Mucosa of stomach (tissue), 1 donor: Measurements from ENCODE around the gene GALR3.
A peak's percentile ranks its signal among the peaks of the same experiment; 100 is the strongest.
"Not testable (repeated sequence)": the region's sequence is repeated elsewhere in the genome, so short reads cannot be mapped to it uniquely, and the experiment has no call there.

ENCODE experiments used
- H3K27me3 ChIP-seq: one replicate; pipeline ENCODE4 v1.7.0; 2013; ENCODE audit warnings: mild to moderate bottlenecking, low read length; ENCODE audit not compliant: control insufficient read depth, insufficient read depth
- H3K36me3 ChIP-seq: one replicate; pipeline ENCODE4 v1.7.0; 2013; ENCODE audit warnings: low read length; ENCODE audit not compliant: control insufficient read depth, insufficient read depth
- H3K4me1 ChIP-seq: one replicate; pipeline ENCODE4 v1.7.0; 2013; ENCODE audit warnings: mild to moderate bottlenecking, low read length; ENCODE audit not compliant: control insufficient read depth, insufficient read depth
- H3K4me3 ChIP-seq: one replicate; pipeline ENCODE4 v1.7.0; 2013; ENCODE audit warnings: low read length
- H3K9ac ChIP-seq: one replicate; pipeline ENCODE4 v1.7.0; 2013; ENCODE audit warnings: mild to moderate bottlenecking, low read length, moderate library complexity
- H3K9me3 ChIP-seq: one replicate; pipeline ENCODE4 v1.7.0; 2013; ENCODE audit warnings: mild to moderate bottlenecking, low read length, moderate library complexity; ENCODE audit not compliant: control insufficient read depth
- donor health status: Pancreatic carcinoma.

The GALR3 gene

DNA sequence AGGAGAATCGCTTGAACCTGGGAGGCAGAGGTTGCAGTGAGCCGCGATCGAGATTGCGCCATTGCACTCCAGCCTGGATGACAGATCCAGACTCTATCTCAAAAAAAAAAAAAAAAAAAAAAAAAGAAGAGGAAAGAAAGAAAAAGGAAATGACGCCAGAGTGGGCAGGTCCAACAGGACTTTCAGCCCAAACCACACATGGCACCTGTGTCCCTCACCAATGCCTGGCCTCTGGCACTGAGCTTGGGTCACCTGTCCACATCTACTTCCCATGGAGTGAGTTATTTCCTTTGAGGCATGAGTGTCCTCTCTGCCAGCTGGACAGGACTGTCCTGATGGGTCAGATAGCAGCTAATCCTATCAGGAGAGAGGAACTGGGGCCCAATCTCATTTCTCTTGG lies 30.7 kb upstream of the GALR3 start:
- H3K4me3 ChIP-seq, result no peak overlapping the region
- no peaks in the 10 kb centered on the region for H3K36me3 ChIP-seq
- no peaks in the 10 kb centered on the region for H3K9me3 ChIP-seq
- no peaks in the 10 kb centered on the region for H3K27me3 ChIP-seq
- H3K9ac ChIP-seq, result no peak overlapping the region
- H3K4me1 ChIP-seq, result no peaks in the 10 kb centered on the region

DNA sequence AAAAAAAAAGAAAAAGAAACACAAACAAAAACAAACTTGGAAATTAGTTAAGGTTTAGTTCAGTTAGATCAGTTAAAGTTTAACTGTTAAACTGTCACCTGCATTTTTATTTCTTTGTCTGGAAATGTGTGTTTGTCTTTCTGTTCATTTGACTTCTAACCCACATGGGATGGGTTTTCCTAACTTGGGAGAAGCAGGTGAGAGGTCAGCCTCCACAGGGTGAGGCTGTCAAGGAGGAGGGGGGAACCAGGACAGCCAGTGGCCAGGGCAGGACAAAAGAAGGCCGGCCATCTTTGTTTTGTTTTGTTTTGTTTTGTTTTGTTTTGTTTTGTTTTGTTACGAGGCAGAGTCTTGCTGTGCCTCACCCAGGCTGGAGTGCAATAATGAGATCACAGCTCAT lies 28.8 kb upstream of the GALR3 start:
- H3K27me3 ChIP-seq, result no peaks in the 10 kb centered on the region
- no peaks in the 10 kb centered on the region for H3K36me3 ChIP-seq
- H3K9ac ChIP-seq, result no peak overlapping the region
- no peak overlapping the region for H3K4me3 ChIP-seq
- H3K4me1 ChIP-seq, result no peaks in the 10 kb centered on the region
- H3K9me3 ChIP-seq, result no peaks in the 10 kb centered on the region

DNA sequence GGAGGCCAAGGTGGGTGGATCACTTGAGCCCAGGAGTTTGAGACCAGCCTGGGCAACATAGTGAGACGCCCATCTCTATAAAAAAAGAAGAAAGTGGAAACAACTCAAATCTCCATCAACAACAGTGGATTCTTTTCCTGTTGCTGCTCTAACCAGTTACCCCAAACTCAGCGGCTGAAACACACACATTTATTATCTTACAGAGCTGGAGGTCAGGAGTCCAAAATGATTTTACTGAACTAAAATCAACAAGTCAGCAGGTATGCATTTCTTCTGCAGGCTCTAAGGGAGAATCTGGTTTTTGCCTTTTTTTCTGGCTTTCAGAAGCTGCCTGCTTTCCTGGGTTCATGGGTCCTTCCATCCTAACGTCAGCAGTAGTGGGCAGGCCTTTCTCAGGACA lies 27.1 kb upstream of the GALR3 start:
- Histone ChIP-seq H3K9me3 (no peaks in the 10 kb centered on the region), H3K4me3 (no peak overlapping the region), H3K27me3 (no peaks in the 10 kb centered on the region), H3K36me3 (no peaks in the 10 kb centered on the region), H3K4me1 (no peaks in the 10 kb centered on the region), H3K9ac (no peak overlapping the region)

DNA sequence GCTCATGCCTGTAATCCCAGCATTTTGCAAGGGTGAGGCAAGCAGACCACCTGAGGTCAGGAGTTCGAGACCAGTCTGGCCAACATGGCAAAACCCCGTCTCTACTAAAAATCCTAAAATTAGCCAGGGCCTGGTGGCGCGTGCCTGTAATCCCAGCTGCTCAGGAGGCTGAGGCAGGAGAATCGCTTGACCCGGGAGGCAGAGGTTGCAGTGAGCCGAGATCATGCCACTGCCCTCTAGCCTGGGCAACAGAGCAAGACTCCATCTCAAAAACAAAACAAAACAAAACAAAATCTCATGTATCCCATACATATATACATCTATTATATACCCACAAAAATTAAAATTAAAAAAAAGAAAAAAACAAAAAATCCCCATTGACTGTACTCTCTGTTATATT lies 25.9 kb upstream of the GALR3 start:
- not testable (repeated sequence) for H3K36me3 ChIP-seq, H3K9ac ChIP-seq, H3K4me3 ChIP-seq, H3K4me1 ChIP-seq, H3K27me3 ChIP-seq, H3K9me3 ChIP-seq

DNA sequence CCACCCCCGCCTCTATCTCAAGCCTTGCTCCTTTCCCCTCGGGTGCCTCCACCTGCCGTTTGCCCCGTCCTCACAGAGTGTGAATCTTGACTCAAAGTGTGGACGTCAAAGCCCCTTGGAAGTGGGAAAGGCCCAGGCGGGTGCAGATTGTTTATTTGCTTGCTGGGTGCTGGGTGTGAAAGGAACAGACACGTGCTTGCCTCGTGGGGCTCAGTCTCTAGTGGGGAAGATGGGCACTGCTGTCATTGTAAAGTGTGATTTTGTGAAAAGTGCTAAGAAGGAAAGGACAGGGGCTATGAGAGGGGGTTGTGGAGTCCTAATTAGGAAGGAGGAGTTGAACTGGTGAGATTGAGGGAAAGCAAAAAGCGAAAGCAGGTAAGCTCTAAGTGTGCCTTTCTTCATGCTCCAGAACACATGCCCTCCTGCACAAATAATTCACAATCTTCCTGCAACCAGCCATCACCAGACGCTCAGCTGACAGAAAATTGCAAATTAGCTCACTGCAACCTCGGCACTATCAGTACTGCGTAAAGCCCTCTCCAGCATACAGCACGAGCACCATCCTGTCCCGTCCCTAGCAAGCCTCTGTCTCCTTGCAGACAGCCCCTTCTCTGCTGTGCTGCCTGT lies 25.2 kb upstream of the GALR3 start:
- no peaks in the 10 kb centered on the region for H3K36me3 ChIP-seq
- H3K27me3 ChIP-seq, result no peaks in the 10 kb centered on the region
- H3K4me1 ChIP-seq, result peaks cover 3% of the 10 kb centered on the region
- H3K9me3 ChIP-seq, result no peaks in the 10 kb centered on the region
- no peak overlapping the region for H3K4me3 ChIP-seq
- no peak overlapping the region for H3K9ac ChIP-seq

DNA sequence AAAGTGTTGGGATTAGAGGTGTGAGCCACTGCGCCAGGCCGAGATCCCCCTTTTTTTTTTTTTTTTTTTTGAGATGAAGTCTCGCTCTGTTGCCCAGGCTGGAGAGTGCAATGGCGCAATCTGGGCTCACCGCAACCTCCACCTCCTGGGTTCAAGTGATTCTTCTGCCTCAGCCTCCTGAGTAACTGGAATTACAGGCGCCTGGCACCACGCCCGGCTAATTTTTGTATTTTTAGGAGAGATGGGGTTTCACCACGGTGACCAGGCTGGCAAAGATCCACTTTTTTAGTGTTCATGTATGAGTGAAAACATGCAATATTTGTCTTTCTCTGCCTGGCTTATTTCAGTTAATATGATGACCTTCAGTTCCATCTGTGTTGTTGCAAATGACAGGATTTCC lies 23.2 kb upstream of the GALR3 start:
- not testable (repeated sequence) for H3K9ac ChIP-seq, H3K9me3 ChIP-seq, H3K27me3 ChIP-seq, H3K36me3 ChIP-seq, H3K4me3 ChIP-seq
- H3K4me1 ChIP-seq, result peaks cover 19% of the 10 kb centered on the region

DNA sequence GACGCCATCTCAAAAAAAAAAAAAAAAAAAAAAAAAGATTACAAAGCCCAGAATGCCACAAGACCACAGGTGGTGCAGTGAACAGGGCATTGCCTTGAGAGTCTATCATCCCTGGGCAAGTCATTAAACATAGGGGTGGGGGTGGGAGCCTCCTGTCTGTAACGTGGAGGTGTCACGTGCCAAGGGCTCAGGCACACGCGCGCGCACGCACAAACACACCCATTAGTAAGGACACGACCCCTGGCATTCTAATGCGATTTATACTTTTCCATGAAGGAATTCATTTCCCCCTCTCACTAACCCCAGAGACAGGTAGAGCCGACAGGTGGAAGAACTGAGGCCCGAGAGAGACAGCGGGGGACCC lies 21.3 kb upstream of the GALR3 start:
- Histone ChIP-seq H3K9me3 (no peaks in the 10 kb centered on the region), H3K27me3 (peaks cover 3% of the 10 kb centered on the region), H3K9ac (peak overlapping the region; percentile 82), H3K4me3 (peak overlapping the region; percentile 35), H3K36me3 (no peaks in the 10 kb centered on the region), H3K4me1 (peaks cover 25% of the 10 kb centered on the region)

DNA sequence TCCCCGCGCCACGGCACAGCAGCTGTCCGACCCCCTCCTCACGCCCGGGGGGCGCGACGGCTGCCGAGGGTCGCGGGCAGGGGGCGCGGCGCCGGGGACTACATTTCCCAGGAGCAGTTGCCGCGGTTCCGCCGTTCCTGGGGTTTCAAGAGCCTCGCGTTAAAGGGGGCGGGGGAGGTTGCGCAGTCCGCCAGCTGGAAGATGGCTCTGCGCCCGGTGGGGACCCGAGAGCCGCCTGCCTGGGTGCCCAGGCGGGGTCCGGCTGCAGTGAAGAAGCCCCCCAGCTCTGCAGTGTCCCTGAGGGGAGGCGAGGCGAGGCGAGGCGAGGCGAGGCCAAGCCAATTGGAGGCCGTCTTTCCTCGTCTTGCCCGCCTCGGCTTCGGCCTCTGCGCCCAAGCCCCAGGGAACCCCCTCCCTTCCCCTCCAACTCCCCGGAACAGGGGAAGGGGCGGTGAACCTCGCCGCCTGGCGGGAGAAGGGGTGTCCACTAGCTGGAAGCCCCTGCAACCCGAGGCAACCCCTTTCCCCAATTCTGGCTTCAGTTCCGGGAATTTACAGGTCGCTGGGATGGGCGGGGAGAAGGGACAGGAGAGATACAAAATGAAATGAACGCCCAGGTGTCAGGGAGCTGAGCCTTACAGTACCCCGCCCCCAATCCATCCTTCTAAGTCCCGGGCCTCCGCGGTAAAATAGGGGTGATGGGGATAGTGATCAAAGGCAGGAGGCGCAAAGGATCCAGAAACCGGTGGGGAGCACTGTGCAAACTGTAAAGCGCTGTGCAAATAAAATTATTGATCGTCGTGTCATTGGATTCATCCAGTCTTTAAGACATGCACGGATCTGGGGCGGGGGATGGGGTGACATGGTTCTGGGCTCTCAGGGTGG lies 20.6 kb upstream of the GALR3 start:
- peaks cover 25% of the 10 kb centered on the region for H3K4me1 ChIP-seq
- no peaks in the 10 kb centered on the region for H3K36me3 ChIP-seq
- peaks cover 3% of the 10 kb centered on the region for H3K27me3 ChIP-seq
- no peaks in the 10 kb centered on the region for H3K9me3 ChIP-seq
- peak overlapping the region; percentile 35 for H3K4me3 ChIP-seq
- peak overlapping the region; percentile 82 for H3K9ac ChIP-seq

DNA sequence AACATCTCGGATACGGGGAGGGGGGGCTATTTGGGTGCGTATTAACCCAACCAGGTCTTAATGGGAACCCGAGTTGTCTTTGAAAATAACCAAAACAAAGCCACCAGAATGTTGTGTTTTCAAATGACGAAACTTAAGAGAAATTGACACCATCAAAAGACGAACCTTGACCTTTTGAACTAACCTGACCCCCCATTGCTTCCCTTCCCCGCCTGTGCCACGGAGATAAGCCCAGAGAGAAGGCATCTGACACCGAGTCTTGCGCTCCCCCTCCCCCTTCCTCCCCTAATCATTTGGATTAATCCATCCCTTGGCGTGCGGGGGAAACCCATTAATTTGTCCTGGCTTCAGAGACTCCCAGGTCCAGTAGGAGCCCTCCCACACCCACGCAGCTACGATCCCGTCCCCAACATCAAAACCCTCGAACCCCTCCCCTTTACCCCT lies 20.0 kb upstream of the GALR3 start:
- peaks cover 29% of the 10 kb centered on the region for H3K4me1 ChIP-seq

DNA sequence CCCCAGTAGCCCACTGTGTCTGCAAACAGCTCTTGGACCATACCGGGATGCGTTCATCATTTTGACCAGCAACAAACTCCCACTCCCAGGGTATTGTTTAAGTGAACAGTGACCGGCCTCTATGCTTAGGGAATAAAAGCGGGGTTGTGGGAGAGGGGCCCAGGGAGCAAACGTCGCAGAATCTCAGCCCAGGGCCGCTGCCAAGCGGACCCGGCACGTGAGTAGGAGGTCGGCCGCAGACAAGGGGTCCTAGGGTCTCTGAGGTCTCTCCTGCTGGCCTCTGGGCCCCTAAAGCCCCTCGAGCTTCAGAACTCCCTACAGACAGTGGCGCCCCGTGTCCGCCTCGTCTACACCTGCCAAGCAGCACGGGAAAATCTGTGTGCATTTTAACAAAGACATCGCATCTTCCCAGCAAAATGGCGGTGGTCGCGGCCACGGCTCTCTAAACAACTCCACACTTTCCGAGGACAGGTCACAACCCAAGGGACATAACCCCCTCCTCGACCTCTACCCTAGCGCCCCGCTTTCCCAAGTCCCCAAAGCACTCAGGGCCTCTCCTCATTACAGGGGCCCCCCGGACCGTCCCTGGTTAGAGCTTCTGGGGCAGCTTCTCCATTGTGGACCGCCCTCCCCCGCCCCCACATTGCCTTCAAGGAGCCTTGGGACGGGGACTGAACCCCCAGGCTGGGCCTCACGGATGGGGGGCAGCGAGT lies 19.4 kb upstream of the GALR3 start:
- Histone ChIP-seq H3K36me3 (no peaks in the 10 kb centered on the region), H3K4me3 (peak overlapping the region; percentile 35), H3K9ac (peak overlapping the region; percentile 82), H3K27me3 (peaks cover 3% of the 10 kb centered on the region), H3K9me3 (no peaks in the 10 kb centered on the region), H3K4me1 (peaks cover 35% of the 10 kb centered on the region)

More for the DNA sequence above, 20.0 kb upstream of the GALR3 start:
- Histone ChIP-seq H3K9ac (peak overlapping the region; percentile 82), H3K36me3 (no peaks in the 10 kb centered on the region), H3K4me3 (peak overlapping the region; percentile 35), H3K27me3 (peaks cover 3% of the 10 kb centered on the region), H3K9me3 (no peaks in the 10 kb centered on the region)

DNA sequence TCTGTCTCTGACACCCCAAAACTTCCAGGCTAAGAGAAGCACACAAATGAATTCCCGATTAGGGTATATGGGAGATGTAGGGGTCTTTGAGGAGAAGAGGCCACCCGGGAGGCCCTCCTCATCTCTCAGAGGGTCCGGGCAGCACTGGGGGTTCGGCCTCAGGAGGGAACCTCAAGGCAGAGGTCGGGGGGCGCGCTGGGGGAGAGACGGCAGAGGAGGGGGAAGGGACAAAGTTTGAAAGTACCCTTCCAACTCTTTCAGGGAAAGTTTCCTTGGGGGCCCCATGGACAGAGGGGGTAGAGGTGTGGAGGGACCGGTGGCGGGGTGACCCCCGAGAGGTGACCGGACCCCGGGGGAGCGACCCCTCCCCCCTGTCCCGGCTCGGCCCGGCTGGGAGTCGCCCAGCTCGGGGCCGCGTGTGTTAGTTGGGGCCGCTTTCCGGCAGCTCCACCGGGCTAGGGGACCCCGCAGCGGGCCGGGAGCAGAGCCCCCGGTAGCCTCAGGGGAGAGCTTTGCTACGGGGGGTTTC lies 18.8 kb upstream of the GALR3 start:
- H3K9ac ChIP-seq, result peak overlapping the region; percentile 68
- H3K9me3 ChIP-seq, result no peaks in the 10 kb centered on the region
- H3K36me3 ChIP-seq, result no peaks in the 10 kb centered on the region
- H3K27me3 ChIP-seq, result peaks cover 3% of the 10 kb centered on the region
- no peak overlapping the region for H3K4me3 ChIP-seq
- peaks cover 41% of the 10 kb centered on the region for H3K4me1 ChIP-seq
